ENCODE measurements around the gene ARHGEF28.

DNA sequence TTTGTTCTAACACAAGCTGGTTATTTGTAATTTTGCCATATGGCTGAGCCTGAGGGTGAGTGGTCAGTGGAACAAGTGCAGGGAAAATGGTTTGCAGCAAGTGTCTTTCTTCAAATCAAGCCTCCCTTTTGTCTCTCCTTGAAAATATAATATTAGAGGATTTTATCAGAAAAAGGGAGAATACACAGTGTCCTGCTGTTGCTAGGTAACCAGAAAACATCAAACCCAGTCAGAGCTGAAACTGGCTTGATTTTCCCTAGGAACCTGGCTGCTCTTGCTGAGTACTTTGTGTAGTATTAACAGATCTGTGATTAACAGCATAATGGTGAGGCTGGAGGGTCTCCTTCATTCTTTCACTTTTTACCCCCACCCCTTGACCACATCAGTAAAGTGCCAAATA is 314.0 kb downstream of the ARHGEF28 start:
- TF ChIP-seq POLR2A (IDR thresholded peaks at IDR 0.05; ENCODE audit: low read depth, low read length) (no peak), TAF1 (IDR thresholded peaks at IDR 0.05; ENCODE audit: borderline replicate concordance, low read depth, low read length) (no peak), POLR2AphosphoS5 (IDR thresholded peaks at IDR 0.05; ENCODE audit: low read depth, low read length) (no peak)
